Measurements from ENCODE around the gene EFTUD2. TPM values are rescaled to one million over a fixed set of nuclear protein-coding genes. Genes with fewer than 3 reads are reported as not detected.

Gene EFTUD2
- total RNA-seq: 34.5 and 46.6 TPM in 2 replicates

DNA sequence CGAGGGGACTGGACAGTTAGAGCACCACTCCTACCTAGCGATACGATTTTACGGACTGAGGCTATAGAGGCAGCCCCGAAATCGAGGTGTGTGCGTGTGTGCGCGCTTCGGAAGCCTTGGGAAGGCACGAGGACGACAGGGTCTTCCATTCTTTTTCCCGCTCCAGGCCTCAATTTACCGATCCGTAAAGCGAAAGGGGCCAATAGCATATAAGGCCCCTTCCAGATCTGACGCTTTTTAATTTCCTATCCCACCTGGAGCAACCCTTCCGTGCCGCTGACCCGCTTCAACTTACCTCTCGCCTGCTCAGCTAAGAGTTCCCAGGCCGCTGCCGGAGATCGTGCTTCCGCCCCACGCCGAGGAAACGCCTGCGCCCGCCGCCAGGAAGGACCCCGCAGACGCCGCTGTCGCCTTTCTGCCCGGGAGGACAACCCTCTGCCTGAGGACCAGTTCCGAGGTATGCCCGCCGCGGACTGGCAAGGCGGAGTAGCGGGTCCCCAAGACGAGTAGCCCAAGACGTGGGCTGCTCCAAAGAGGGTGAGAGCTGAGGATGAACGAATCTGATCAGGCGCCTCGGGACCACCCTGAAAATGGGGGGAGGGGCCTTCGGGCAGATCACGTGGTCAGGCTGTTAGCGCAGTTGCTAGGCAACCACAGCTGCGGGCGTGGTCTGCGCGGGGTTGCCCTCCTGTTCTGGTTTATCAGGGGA lies at the start of gene EFTUD2:
Gene EFTUD2, minus strand, starts transcription at position 372 of the 709 bp plus-strand sequence. CDS start 4,924 bp downstream, outside the sequence.

GRCh38 chr17:44947461-44948314 lies 48.4 kb upstream of the EFTUD2 start, which contains the start of gene KIF18B:
Gene KIF18B (minus strand): TSS chr17:44947773. CDS start chr17:44936344, 11,429 bp downstream.

GRCh38 chr17:44915321-44915726 lies 16.1 kb upstream of the EFTUD2 start, which contains the start of gene GFAP:
Gene GFAP (minus strand): TSS chr17:44915500. CDS start chr17:44915486, 14 bp downstream.

GRCh38 chr17:44847586-44847985 lies 51.7 kb downstream of the EFTUD2 start, which contains the start of gene HIGD1B:
Gene HIGD1B (plus strand): TSS chr17:44847883. CDS start chr17:44848153, 270 bp downstream.

DNA sequence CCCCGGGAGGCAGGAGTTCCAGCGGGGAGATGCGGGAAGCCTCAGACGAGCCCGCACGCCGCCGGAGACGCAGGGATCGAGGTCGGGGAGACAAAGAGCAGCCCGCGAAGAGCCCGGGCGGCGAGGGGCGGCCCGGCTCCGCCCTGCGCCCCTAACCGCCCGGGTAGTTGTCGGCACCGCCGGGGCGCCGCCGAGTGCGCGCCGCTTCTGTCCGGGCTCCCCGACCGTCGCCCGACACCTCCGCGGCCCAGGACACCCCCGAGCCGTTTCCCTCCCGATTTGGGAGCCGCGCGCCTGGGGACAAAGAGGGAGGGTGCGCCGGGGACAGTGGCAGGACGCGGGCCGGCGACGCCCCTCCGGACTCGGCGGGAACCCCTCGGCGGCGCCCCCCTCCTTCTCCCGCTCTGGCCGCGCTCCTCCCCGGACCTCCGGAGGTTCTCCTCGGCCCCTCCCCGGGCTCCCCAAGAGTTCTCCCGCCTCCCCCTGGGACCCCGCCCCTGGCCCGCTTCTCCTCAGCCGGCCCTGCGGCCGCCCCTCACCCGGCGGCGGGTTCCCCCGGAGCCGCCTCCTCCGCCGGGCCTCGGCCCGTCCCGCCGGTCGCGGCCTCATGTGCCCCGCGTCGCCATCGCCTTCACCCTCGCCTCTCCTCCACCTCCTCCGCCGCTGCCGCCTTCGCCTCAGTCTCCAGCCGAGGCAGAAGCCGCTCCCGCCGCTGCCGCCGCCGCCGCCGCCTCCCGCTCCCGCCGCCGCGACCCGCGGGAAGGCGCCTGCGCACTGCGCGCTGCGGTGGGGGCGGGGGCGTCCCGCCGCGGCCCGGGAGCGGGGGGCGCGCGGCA lies 69.5 kb downstream of the EFTUD2 start, which contains the start of gene GJC1:
Gene GJC1, minus strand, starts transcription at position 765 of the 836 bp plus-strand sequence. CDS start 24,470 bp downstream, outside the sequence.

Other genes with a start within 250 kb of the EFTUD2 start
- not detected in 2 replicates for gene MEIOC, start 243.0 kb downstream of the EFTUD2 start, total RNA-seq
- gene CCDC43, start 209.7 kb downstream of the EFTUD2 start, total RNA-seq: 18.0 and 18.7 TPM in 2 replicates
- 1.0 and 1.5 TPM in 2 replicates for gene DBF4B, start 190.8 kb downstream of the EFTUD2 start, total RNA-seq
- 2.6 and 2.7 TPM in 2 replicates for gene ADAM11, start 140.5 kb downstream of the EFTUD2 start, total RNA-seq
- gene GJC1, start 69.2 kb downstream of the EFTUD2 start, total RNA-seq: 4.3 and 5.3 TPM in 2 replicates
- not detected in 2 replicates for gene HIGD1B, start 51.6 kb downstream of the EFTUD2 start, total RNA-seq
- gene GFAP, start 16.1 kb upstream of the EFTUD2 start, total RNA-seq: not detected in 2 replicates
- gene KIF18B, start 48.3 kb upstream of the EFTUD2 start, total RNA-seq: 0.77 and 1.9 TPM in 2 replicates
- gene C1QL1, start 68.9 kb upstream of the EFTUD2 start, total RNA-seq: 2.6 and 13.5 TPM in 2 replicates
- gene DCAKD, start 152.2 kb upstream of the EFTUD2 start, total RNA-seq: 49.6 and 50.6 TPM in 2 replicates
- gene NMT1, start 161.9 kb upstream of the EFTUD2 start, total RNA-seq: 80.3 and 89.4 TPM in 2 replicates
- gene PLCD3, start 233.1 kb upstream of the EFTUD2 start, total RNA-seq: 77.5 and 133 TPM in 2 replicates
- gene ACBD4, start 236.2 kb upstream of the EFTUD2 start, total RNA-seq: 4.9 and 6.5 TPM in 2 replicates
- gene HEXIM1, start 249.0 kb upstream of the EFTUD2 start, total RNA-seq: 12.6 and 18.1 TPM in 2 replicates